GM12878 (cell line): ENCODE results near the gene CLEC16A. TPM values are rescaled to one million over a fixed set of nuclear protein-coding genes. Genes with fewer than 3 reads are reported as not detected.
A peak's percentile ranks its signal among the peaks of the same experiment; 100 is the strongest.

Source experiments
- ATAC-seq: fragments of 200-7000 bp; cut with Tn5 transposase; 3 replicates; pipeline ENCODE4 v1.9.1; 2020; ENCODE audit warnings: mild to moderate bottlenecking, moderate library complexity
- BruUV-seq: library from RNA; stranded (reverse); fragments of 400-500 nt; replicated peaks from 2 replicates; lab custom pipeline; 2021; lab: Mats Ljungman, UMichigan
- CTCF ChIA-PET: fragments of 300-600 bp; sonication (Branson Sonifier 250); formaldehyde crosslinking; extraction: SDS; loops from one replicate; lab custom pipeline; 2021; ENCODE audit warnings: inconsistent platforms; lab: Yijun Ruan, JAX
- POLR2A ChIA-PET: fragments of 350-600 bp; formaldehyde crosslinking; extraction: SDS; loops from one replicate; lab custom pipeline; 2021; ENCODE audit warnings: inconsistent platforms; lab: Charles Lee
- RAD21 ChIA-PET: fragments of 300-600 bp; sonication (Branson Sonifier 250); formaldehyde crosslinking; loops from one replicate; lab custom pipeline; 2023; ENCODE audit warnings: antibody characterized with exemption; ENCODE audit not compliant: unreplicated experiment; lab: Charles Lee
- SMC1A ChIA-PET: fragments of 300-600 bp; sonication (Branson Sonifier 250); formaldehyde crosslinking; loops from one replicate; lab custom pipeline; 2023; ENCODE audit not compliant: unreplicated experiment, uncharacterized antibody; lab: Charles Lee
- DNase-seq: peaks from one replicate; pipeline ENCODE4 v3.0.0-alpha.2; 2011; ENCODE audit warnings: low read depth, low spot score
- FAIRE-seq: peaks from 3 replicates; lab custom pipeline; 2011; peaks lifted over from hg19 to GRCh38; lab: Jason Lieb, UNC
- H2AFZ ChIP-seq: 2 replicates; pipeline ENCODE4 v1.6.0; 2011; ENCODE audit warnings: low read depth, low read length, control low read depth; ENCODE audit not compliant: control insufficient read depth
- H3K27ac ChIP-seq: 2 replicates; pipeline ENCODE4 v1.5.1; 2011; ENCODE audit warnings: control low read depth; ENCODE audit not compliant: control insufficient read depth, insufficient read depth
- H3K27me3 ChIP-seq, 2 experiments: replicated peaks in 1 of 2; 2 replicates each; pipeline versions ENCODE4 v1.6.0 to v1.6.1; 2011; ENCODE audit warnings: low read length in 1 of 2; ENCODE audit not compliant: control insufficient read depth in 2 of 2, insufficient read depth in 2 of 2
- H3K36me3 ChIP-seq, 2 experiments: 2 replicates each; pipeline ENCODE4 v1.5.1; 2011; ENCODE audit warnings: low read length in 1 of 2; ENCODE audit not compliant: control insufficient read depth in 2 of 2, insufficient read depth in 2 of 2
- H3K4me1 ChIP-seq: 2 replicates; pipeline ENCODE4 v1.6.1; 2011; ENCODE audit warnings: mild to moderate bottlenecking, low read length, moderate library complexity, mixed read lengths; ENCODE audit not compliant: control insufficient read depth, insufficient read depth
- H3K4me2 ChIP-seq: 2 replicates; pipeline ENCODE4 v1.6.0; 2011; ENCODE audit warnings: control low read depth; ENCODE audit not compliant: control insufficient read depth, insufficient read depth
- H3K4me3 ChIP-seq: fragments of 200-600 bp; sonication (generic); 2 replicates; pipeline ENCODE4 v1.5.1; 2016
- H3K79me2 ChIP-seq: 2 replicates; pipeline ENCODE4 v1.6.0; 2011; ENCODE audit warnings: low read length; ENCODE audit not compliant: control insufficient read depth, insufficient read depth
- H3K9ac ChIP-seq: 2 replicates; pipeline ENCODE4 v1.8.0; 2011; ENCODE audit warnings: low read length, control low read depth, mixed read lengths; ENCODE audit not compliant: control insufficient read depth, insufficient read depth
- H3K9me3 ChIP-seq: replicated peaks from 3 replicates; pipeline ENCODE4 v1.5.1; 2011; ENCODE audit warnings: mild to moderate bottlenecking, low read length; ENCODE audit not compliant: control insufficient read depth, insufficient read depth
- H4K20me1 ChIP-seq: 2 replicates; pipeline ENCODE4 v1.6.0; 2011; ENCODE audit not compliant: control insufficient read depth, insufficient read depth
- KDM1A ChIP-seq: fragments of 200-600 bp; sonication (generic); IDR thresholded peaks from 2 replicates; pipeline ENCODE4 v1.6.1; 2016; ENCODE audit warnings: borderline replicate concordance
- NRF1 ChIP-seq: conservative IDR thresholded peaks from 2 replicates; pipeline ENCODE4 v1.6.1; 2011; ENCODE audit warnings: mild to moderate bottlenecking, low read depth, low read length, improper control_type of control experiment
- WGBS: methylation state at CpG from one replicate; pipeline ENCODE4 v1.1.6; 2016; ENCODE audit warnings: low lambda C conversion rate; ENCODE audit not compliant: insufficient replicate concordance, insufficient coverage; ENCODE audit errors: missing lambda C conversion rate; 5-methylcytosine and 5-hydroxymethylcytosine counted together
- in situ Hi-C: fragments of 300-500 bp; cut with MboI; formaldehyde crosslinking; loops from 9 replicates; pipeline ENCODE4 v1.14.3; 2018; ENCODE audit warnings: mixed read lengths
- intact Hi-C: fragments of 100-400 bp; cut with micrococcal nuclease; formaldehyde crosslinking; loops from one replicate; pipeline ENCODE4 v1.14.2; 2022; ENCODE audit not compliant: unreplicated experiment
- polyA plus RNA-seq, 11 experiments: library from polyadenylated mRNA; depleted of rRNA in 4 of 11; unstranded in 6 of 11; stranded (reverse) in 5 of 11; fragments of >200 nt; fragmentation: Nextera tagmentation in 4 of 11; fragmentation: Illumina TruSeq in 1 of 11; extraction: Ambion mirVana in 4 of 11; extraction: Trizol in 1 of 11; gene quantifications; 1 replicate in 1 of 11; 2 replicates in 10 of 11; pipeline versions ENCODE4 v1.2.1 to v1.2.3, GENCODE V29; 2011 to 2016; ENCODE audit warnings: inconsistent platforms in 2 of 11, missing spikeins in 2 of 11, low read depth in 1 of 11
- total RNA-seq, 4 experiments: library from RNA; depleted of rRNA in 3 of 4; stranded (reverse); fragments of >200 nt in 3 of 4; fragmentation: Illumina TruSeq in 1 of 4; extraction: Trizol in 1 of 4; gene quantifications; 2 replicates each; pipeline versions ENCODE4 v1.2.1 to v1.2.3, GENCODE V29; 2013 to 2021
- TF ChIP-seq, protein P1 (sequence below): fragments of 450-650 bp; IDR thresholded peaks from 2 replicates; pipeline ENCODE4 v1.6.1; 2016; ENCODE audit warnings: mild to moderate bottlenecking
- TF ChIP-seq, protein P2 (sequence below): fragments of 450-650 bp; IDR thresholded peaks from 2 replicates; pipeline ENCODE4 v1.6.1; 2017; ENCODE audit warnings: mild to moderate bottlenecking, moderate library complexity
- TF ChIP-seq, protein P3 (sequence below): fragments of 450-650 bp; IDR thresholded peaks from 2 replicates; pipeline ENCODE4 v1.6.1; 2017; ENCODE audit warnings: mild to moderate bottlenecking, moderate library complexity

Gene CLEC16A
- total and polyA plus RNA-seq, 10 of the 15 experiments (the other 5 are each of a cell fraction or from before 2014, with no cell fraction given), result 1.5 to 28.8 (median 19.2) TPM

DNA sequence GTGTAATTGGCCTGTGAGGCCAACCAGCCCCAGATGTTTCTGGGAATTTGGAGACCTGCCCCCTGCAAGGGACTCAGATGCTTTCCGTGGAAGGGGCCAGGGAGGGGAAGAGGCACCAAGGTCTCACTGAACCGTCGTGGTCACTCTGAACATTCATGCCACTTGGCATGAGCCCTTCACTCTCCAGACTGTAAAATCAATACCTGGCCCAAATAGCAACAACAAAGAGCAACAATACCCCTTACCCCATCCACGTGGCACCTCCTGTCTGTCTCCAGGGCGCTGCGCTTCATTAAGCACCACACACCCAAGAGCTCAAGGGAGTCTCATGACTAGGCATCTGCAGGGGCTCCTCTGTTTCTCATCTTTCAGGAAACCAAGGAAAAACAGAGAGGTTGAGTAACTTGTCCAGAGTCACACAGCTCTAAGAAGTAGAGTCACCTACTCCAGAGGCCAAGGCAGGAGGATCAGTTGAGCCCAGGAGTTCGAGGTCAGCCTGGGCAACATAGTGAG is 258.8 kb downstream of the CLEC16A start (continued):
- TF ChIP-seq KDM1A, result peak; percentile 63; the same call in 1 of the 2 replicates
- TF ChIP-seq, protein P1, sequence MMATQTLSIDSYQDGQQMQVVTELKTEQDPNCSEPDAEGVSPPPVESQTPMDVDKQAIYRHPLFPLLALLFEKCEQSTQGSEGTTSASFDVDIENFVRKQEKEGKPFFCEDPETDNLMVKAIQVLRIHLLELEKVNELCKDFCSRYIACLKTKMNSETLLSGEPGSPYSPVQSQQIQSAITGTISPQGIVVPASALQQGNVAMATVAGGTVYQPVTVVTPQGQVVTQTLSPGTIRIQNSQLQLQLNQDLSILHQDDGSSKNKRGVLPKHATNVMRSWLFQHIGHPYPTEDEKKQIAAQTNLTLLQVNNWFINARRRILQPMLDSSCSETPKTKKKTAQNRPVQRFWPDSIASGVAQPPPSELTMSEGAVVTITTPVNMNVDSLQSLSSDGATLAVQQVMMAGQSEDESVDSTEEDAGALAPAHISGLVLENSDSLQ, result peak; percentile 54

- H3K36me3 ChIP-seq, result no peaks in the 10 kb centered on the region
- H3K79me2 ChIP-seq, result no peaks in the 10 kb centered on the region
- CTCF ChIA-PET, result interaction anchor here (0.7 to 4.6 kb wide), 6 partner anchors 16 to 104 kb away, joined by 3 to 24 read pairs (median 4); partner anchors contain the start of gene SOCS1
- H3K4me3 ChIP-seq, result no peak overlapping the region
- no peaks in the 10 kb centered on the region for H4K20me1 ChIP-seq
- no peak overlapping the region; the same call in 1 of the 2 replicates for H3K27ac ChIP-seq
- peaks cover 9% of the 10 kb centered on the region; the same call in 2 of the 3 replicates for H3K9me3 ChIP-seq
- RAD21 ChIA-PET, result interaction anchor here (1.4 to 9.3 kb wide), 4 partner anchors 13 to 51 kb away, joined by 3 to 86 read pairs (median 62); partner anchors contain the start of gene SOCS1
- no peak overlapping the region for H3K4me2 ChIP-seq
- no peak for TF ChIP-seq NRF1
- TF ChIP-seq, protein P2, sequence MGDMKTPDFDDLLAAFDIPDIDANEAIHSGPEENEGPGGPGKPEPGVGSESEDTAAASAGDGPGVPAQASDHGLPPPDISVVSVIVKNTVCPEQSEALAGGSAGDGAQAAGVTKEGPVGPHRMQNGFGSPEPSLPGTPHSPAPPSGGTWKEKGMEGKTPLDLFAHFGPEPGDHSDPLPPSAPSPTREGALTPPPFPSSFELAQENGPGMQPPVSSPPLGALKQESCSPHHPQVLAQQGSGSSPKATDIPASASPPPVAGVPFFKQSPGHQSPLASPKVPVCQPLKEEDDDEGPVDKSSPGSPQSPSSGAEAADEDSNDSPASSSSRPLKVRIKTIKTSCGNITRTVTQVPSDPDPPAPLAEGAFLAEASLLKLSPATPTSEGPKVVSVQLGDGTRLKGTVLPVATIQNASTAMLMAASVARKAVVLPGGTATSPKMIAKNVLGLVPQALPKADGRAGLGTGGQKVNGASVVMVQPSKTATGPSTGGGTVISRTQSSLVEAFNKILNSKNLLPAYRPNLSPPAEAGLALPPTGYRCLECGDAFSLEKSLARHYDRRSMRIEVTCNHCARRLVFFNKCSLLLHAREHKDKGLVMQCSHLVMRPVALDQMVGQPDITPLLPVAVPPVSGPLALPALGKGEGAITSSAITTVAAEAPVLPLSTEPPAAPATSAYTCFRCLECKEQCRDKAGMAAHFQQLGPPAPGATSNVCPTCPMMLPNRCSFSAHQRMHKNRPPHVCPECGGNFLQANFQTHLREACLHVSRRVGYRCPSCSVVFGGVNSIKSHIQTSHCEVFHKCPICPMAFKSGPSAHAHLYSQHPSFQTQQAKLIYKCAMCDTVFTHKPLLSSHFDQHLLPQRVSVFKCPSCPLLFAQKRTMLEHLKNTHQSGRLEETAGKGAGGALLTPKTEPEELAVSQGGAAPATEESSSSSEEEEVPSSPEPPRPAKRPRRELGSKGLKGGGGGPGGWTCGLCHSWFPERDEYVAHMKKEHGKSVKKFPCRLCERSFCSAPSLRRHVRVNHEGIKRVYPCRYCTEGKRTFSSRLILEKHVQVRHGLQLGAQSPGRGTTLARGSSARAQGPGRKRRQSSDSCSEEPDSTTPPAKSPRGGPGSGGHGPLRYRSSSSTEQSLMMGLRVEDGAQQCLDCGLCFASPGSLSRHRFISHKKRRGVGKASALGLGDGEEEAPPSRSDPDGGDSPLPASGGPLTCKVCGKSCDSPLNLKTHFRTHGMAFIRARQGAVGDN, result peak; percentile 44; the same call in 1 of the 2 replicates
- TF ChIP-seq, protein P3, sequence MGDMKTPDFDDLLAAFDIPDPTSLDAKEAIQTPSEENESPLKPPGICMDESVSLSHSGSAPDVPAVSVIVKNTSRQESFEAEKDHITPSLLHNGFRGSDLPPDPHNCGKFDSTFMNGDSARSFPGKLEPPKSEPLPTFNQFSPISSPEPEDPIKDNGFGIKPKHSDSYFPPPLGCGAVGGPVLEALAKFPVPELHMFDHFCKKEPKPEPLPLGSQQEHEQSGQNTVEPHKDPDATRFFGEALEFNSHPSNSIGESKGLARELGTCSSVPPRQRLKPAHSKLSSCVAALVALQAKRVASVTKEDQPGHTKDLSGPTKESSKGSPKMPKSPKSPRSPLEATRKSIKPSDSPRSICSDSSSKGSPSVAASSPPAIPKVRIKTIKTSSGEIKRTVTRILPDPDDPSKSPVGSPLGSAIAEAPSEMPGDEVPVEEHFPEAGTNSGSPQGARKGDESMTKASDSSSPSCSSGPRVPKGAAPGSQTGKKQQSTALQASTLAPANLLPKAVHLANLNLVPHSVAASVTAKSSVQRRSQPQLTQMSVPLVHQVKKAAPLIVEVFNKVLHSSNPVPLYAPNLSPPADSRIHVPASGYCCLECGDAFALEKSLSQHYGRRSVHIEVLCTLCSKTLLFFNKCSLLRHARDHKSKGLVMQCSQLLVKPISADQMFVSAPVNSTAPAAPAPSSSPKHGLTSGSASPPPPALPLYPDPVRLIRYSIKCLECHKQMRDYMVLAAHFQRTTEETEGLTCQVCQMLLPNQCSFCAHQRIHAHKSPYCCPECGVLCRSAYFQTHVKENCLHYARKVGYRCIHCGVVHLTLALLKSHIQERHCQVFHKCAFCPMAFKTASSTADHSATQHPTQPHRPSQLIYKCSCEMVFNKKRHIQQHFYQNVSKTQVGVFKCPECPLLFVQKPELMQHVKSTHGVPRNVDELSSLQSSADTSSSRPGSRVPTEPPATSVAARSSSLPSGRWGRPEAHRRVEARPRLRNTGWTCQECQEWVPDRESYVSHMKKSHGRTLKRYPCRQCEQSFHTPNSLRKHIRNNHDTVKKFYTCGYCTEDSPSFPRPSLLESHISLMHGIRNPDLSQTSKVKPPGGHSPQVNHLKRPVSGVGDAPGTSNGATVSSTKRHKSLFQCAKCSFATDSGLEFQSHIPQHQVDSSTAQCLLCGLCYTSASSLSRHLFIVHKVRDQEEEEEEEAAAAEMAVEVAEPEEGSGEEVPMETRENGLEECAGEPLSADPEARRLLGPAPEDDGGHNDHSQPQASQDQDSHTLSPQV, result 0 out of 2 replicates have a peak, but pooled peaks have one; percentile 18
- H3K4me1 ChIP-seq, result peaks cover 83% of the 10 kb centered on the region
- WGBS, result 59% methylated on average over 4 of the region's 4 CpGs
- no peaks in the 10 kb centered on the region for H3K27me3 ChIP-seq
- in situ Hi-C loops (no loop called here), intact Hi-C loops (loop anchor here (5.0 kb wide), 2 partner anchors 93 to 108 kb away; no protein-coding TSS in a partner anchor)
- H2AFZ ChIP-seq, result no peak overlapping the region
- SMC1A ChIA-PET, result interaction anchor here (1.1 to 3.8 kb wide), 13 partner anchors 8 to 241 kb away, joined by 3 to 32 read pairs (median 5); no protein-coding TSS in a partner anchor
- no peak for FAIRE-seq
- DNase-seq, result no peak
- no peak overlapping the region; the same call in 1 of the 2 replicates for H3K9ac ChIP-seq
- no TSS peak for BruUV-seq
- POLR2A ChIA-PET, result interaction anchor here (1.5 to 3.7 kb wide), 4 partner anchors 20 to 51 kb away, joined by 5 to 32 read pairs (median 16); partner anchors contain the start of gene SOCS1
- no peak for ATAC-seq
These were observed 260.2 kb downstream of the CLEC16A start for GRCh38 chr16:11204513-11205047.
